SU-DHL-6 (cell line): ENCODE results near the gene HID1.
A peak's percentile ranks its signal among the peaks of the same experiment; 100 is the strongest.

Source experiments
- H2AFZ ChIP-seq: fragments of 200-600 bp; sonication (generic); 2 replicates; pipeline ENCODE4 v1.6.1; 2014; ENCODE audit warnings: low read depth, mild to moderate bottlenecking, moderate library complexity, mixed read lengths, antibody characterized with exemption, low read length; ENCODE audit not compliant: severe bottlenecking
- H3F3A ChIP-seq: fragments of 200-600 bp; shearing (Covaris generic); 2 replicates; pipeline ENCODE4 v1.6.0; 2016; ENCODE audit warnings: antibody characterized with exemption, mild to moderate bottlenecking; ENCODE audit not compliant: insufficient read depth
- H3K27ac ChIP-seq: fragments of 200-600 bp; sonication (generic); 2 replicates; pipeline ENCODE4 v1.5.1; 2016; ENCODE audit warnings: low read depth, mild to moderate bottlenecking, low read length, moderate library complexity, mixed read lengths
- H3K27me3 ChIP-seq: fragments of 200-600 bp; sonication (generic), shearing (Covaris generic); 2 replicates; pipeline ENCODE4 v1.6.0; 2014; ENCODE audit warnings: mild to moderate bottlenecking, low read length
- H3K36me3 ChIP-seq: fragments of 200-600 bp; sonication (generic); 2 replicates; pipeline ENCODE4 v1.6.1; 2014; ENCODE audit warnings: mild to moderate bottlenecking, low read length, mixed read lengths
- H3K4me2 ChIP-seq: fragments of 300-600, 200-600 bp; shearing (Covaris generic), sonication (generic); 2 replicates; pipeline ENCODE4 v1.6.0; 2014; ENCODE audit warnings: low read length, low read depth, mild to moderate bottlenecking; ENCODE audit not compliant: poor library complexity, severe bottlenecking
- H3K4me3 ChIP-seq: fragments of 200-600 bp; sonication (generic); 2 replicates; pipeline ENCODE4 v1.5.1; 2014; ENCODE audit warnings: antibody characterized with exemption, low read length, mild to moderate bottlenecking, mixed read lengths; ENCODE audit not compliant: insufficient read depth, poor library complexity, severe bottlenecking
- H3K79me2 ChIP-seq: fragments of 200-600 bp; sonication (generic); 2 replicates; pipeline ENCODE4 v1.6.1; 2014; ENCODE audit warnings: mild to moderate bottlenecking, low read length, moderate library complexity; ENCODE audit not compliant: insufficient read depth
- H3K9ac ChIP-seq: fragments of 200-600 bp; sonication (generic); 2 replicates; pipeline ENCODE4 v1.7.0; 2014; ENCODE audit warnings: mild to moderate bottlenecking, low read length
- H3K9me2 ChIP-seq: fragments of 200-600 bp; sonication (generic); replicated peaks from 2 replicates; pipeline ENCODE4 v1.6.1; 2014; ENCODE audit warnings: low read length; ENCODE audit not compliant: insufficient read depth
- H3K9me3 ChIP-seq: fragments of 200-600 bp; sonication (generic); 2 replicates; pipeline ENCODE4 v1.6.1; 2014; ENCODE audit warnings: low read length, mixed read lengths; ENCODE audit not compliant: insufficient read depth
- H4K20me1 ChIP-seq: fragments of 200-600 bp; sonication (generic); 2 replicates; pipeline ENCODE4 v1.6.1; 2014; ENCODE audit warnings: low read depth, mild to moderate bottlenecking, antibody characterized with exemption, low read length, moderate library complexity, mixed read lengths
- EZH2phosphoT487 ChIP-seq: fragments of 200-600 bp; sonication (generic), shearing (Covaris generic); conservative IDR thresholded peaks from 2 replicates; pipeline ENCODE4 v1.6.1; 2018; ENCODE audit warnings: mild to moderate bottlenecking, antibody characterized with exemption, low read length, moderate library complexity, mixed read lengths
- TF ChIP-seq, protein P1 (sequence below): fragments of 200-600 bp; sonication (generic); IDR thresholded peaks from one replicate; pipeline ENCODE4 v1.5.1; 2017; ENCODE audit warnings: antibody characterized with exemption, mild to moderate bottlenecking, low read length, moderate library complexity; ENCODE audit not compliant: insufficient read depth, poor library complexity, severe bottlenecking

HID1 gene, protein sequence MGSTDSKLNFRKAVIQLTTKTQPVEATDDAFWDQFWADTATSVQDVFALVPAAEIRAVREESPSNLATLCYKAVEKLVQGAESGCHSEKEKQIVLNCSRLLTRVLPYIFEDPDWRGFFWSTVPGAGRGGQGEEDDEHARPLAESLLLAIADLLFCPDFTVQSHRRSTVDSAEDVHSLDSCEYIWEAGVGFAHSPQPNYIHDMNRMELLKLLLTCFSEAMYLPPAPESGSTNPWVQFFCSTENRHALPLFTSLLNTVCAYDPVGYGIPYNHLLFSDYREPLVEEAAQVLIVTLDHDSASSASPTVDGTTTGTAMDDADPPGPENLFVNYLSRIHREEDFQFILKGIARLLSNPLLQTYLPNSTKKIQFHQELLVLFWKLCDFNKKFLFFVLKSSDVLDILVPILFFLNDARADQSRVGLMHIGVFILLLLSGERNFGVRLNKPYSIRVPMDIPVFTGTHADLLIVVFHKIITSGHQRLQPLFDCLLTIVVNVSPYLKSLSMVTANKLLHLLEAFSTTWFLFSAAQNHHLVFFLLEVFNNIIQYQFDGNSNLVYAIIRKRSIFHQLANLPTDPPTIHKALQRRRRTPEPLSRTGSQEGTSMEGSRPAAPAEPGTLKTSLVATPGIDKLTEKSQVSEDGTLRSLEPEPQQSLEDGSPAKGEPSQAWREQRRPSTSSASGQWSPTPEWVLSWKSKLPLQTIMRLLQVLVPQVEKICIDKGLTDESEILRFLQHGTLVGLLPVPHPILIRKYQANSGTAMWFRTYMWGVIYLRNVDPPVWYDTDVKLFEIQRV

DNA sequence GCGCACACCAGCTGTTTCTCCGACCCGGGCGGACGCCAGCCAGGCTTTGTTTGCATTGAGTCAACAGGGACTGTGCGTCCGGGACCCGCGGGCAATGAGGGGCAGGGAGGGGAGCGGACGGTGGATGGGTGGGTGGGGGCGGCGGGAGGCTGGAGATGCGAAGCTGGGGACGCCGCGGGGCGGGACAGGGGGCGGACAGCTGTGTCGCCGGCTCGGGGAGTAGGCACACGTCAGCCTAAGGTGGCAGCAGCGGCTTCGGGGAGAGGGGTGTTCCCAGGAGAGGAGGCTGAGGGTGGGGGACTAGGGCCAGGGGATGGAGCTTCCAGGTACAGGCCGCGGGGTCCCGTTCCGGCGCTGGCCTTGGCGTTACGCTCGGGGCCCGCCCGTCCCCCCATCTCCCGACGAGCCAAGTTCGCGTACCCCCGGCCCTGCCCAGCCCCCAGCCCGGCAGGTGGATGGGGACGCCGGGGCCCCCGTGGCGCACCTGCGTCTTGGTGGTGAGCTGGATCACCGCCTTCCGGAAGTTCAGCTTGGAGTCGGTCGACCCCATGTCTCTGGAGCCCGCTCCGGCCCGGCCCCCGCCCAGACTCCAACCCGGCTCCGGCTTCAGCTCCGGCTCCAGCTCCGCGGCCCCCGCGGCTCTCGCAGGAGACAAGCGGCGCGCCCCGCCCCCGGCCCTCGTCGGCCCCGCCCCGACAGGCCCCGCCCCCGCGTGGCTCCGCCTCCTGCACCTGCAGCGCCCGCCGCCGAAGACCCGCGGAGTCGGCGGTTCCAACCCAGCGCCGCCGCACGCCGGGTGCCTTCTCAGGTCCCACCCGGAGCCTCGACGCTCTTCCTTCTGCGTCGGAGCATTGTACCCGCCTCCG, at the start of gene HID1:
Gene HID1, minus strand, starts transcription at position 653 of the 866 bp plus-strand sequence. Its CDS starts 103 bp downstream, at position 550.
- H2AFZ ChIP-seq: peak within 1 kb of the TSS; percentile 77
- H3K4me3 ChIP-seq: peak within 1 kb of the TSS; percentile 30
- no peaks in the 10 kb centered on the region for H4K20me1 ChIP-seq
- no peaks in the 10 kb centered on the region for H3K36me3 ChIP-seq
- H3F3A ChIP-seq: no peaks in the 10 kb centered on the region
- no peaks in the 10 kb centered on the region for H3K9me2 ChIP-seq
- TF ChIP-seq, protein P1, sequence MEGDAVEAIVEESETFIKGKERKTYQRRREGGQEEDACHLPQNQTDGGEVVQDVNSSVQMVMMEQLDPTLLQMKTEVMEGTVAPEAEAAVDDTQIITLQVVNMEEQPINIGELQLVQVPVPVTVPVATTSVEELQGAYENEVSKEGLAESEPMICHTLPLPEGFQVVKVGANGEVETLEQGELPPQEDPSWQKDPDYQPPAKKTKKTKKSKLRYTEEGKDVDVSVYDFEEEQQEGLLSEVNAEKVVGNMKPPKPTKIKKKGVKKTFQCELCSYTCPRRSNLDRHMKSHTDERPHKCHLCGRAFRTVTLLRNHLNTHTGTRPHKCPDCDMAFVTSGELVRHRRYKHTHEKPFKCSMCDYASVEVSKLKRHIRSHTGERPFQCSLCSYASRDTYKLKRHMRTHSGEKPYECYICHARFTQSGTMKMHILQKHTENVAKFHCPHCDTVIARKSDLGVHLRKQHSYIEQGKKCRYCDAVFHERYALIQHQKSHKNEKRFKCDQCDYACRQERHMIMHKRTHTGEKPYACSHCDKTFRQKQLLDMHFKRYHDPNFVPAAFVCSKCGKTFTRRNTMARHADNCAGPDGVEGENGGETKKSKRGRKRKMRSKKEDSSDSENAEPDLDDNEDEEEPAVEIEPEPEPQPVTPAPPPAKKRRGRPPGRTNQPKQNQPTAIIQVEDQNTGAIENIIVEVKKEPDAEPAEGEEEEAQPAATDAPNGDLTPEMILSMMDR: no peak
- no peak for TF ChIP-seq EZH2phosphoT487
- H3K4me2 ChIP-seq: peak within 1 kb of the TSS; percentile 44
- no peaks in the 10 kb centered on the region for H3K9me3 ChIP-seq
- H3K27me3 ChIP-seq: no peaks in the 10 kb centered on the region
- peak within 1 kb of the TSS; percentile 9; the same call in 1 of the 2 replicates for H3K9ac ChIP-seq
- H3K27ac ChIP-seq: no peak within 1 kb of the TSS
- no peaks in the 10 kb centered on the region for H3K79me2 ChIP-seq

DNA sequence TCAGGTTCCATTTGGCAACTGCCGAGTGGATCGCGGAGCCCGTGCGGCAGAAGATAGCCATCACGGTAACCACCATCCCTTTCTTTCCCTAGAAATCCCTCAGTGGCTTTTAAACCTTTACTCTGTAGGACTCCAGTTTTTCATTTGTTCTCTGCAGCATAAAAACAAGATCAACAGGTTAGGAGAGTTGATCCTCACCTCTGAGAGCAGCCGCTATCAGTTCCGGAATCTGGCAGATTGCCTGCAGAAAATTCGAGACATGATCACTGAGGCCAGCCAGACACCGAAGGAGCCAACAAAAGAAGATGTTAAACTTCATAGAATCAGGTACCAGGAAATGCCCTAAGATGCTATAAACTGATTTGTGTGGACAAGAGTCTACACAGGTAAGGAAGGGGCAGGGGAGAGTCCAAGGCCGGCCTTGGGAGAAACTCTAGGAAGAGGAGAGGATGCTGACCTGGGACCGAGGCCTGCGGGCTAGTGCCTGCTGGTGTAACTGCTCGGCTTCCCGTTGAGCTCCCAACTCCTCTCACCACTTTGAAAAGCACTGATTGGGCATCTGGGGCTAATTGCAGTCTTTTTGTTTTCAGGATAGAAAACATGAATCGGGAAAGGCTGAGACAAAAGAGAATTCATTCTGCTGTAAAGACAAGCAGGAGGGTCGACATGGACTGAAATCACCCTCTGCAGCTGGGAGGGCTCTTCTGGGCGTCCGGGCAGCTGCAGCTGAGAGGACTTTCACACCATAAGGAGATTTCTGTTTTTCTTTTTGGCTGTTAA, 48.0 kb upstream of the HID1 start:
- Histone ChIP-seq H3K9ac (no peak overlapping the region), H3K36me3 (peaks cover 4% of the 10 kb centered on the region; the same call in 1 of the 2 replicates), H2AFZ (no peak overlapping the region), H3F3A (no peaks in the 10 kb centered on the region), H3K9me3 (no peaks in the 10 kb centered on the region), H3K79me2 (no peaks in the 10 kb centered on the region), H3K4me3 (no peak overlapping the region), H3K27ac (no peak overlapping the region), H3K27me3 (no peaks in the 10 kb centered on the region), H3K4me2 (no peak overlapping the region), H3K9me2 (no peaks in the 10 kb centered on the region), H4K20me1 (no peaks in the 10 kb centered on the region)
- TF ChIP-seq, protein P1: no peak
- TF ChIP-seq EZH2phosphoT487: no peak

DNA sequence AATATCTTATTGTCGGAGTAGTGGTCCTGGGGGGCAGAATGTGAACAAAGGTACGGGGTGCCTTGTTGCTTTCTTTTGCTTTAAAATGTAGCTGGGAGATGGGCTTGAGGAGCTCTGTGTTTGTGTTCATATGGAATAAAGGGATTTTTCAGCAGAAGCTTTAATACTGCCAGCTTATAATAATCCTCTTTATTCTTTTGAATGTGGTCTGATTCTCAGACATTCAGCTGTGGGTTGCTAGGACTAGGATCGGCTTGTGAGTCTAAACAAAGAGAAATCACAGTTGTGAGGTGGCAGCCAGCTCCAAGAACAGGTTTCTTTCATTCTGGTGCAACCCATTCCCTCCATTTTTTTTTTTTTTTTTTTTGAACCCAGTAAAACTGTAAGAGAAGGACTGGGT, 47.2 kb upstream of the HID1 start:
- Histone ChIP-seq H3K9me2 (no peaks in the 10 kb centered on the region), H3K4me2 (no peak overlapping the region), H4K20me1 (no peaks in the 10 kb centered on the region), H3K27ac (no peak overlapping the region), H3K79me2 (no peaks in the 10 kb centered on the region; the same call in 1 of the 2 replicates), H3K9ac (no peak overlapping the region), H3K4me3 (no peak overlapping the region), H2AFZ (no peak overlapping the region), H3F3A (no peaks in the 10 kb centered on the region), H3K36me3 (peaks cover 4% of the 10 kb centered on the region; the same call in 1 of the 2 replicates), H3K9me3 (no peaks in the 10 kb centered on the region), H3K27me3 (no peaks in the 10 kb centered on the region)
- no peak for TF ChIP-seq EZH2phosphoT487
- TF ChIP-seq, protein P1: no peak
